A673 (cell line): ENCODE results near the gene CTXND1. TPM values are rescaled to one million over a fixed set of nuclear protein-coding genes. Genes with fewer than 3 reads are reported as not detected.

ENCODE experiments used
- BruUV-seq: library from RNA; stranded (reverse); fragments of 400-500 nt; replicated peaks from 2 replicates; lab custom pipeline; 2021; lab: Mats Ljungman, UMichigan
- CTCF ChIA-PET: fragments of 300-600 bp; sonication (Branson Sonifier 250); formaldehyde crosslinking; loops from one replicate; lab custom pipeline; 2022; ENCODE audit warnings: antibody characterized with exemption; lab: Charles Lee
- POLR2A ChIA-PET: fragments of 300-600 bp; sonication (Branson Sonifier 250); formaldehyde crosslinking; loops from one replicate; lab custom pipeline; 2022; ENCODE audit warnings: antibody characterized with exemption; ENCODE audit not compliant: low non-redundant PET; lab: Charles Lee
- DNase-seq: peaks from one replicate; pipeline ENCODE4 v3.0.0-alpha.2; 2015; ENCODE audit warnings: low spot score
- H3K27ac ChIP-seq: fragments of 200-600 bp; sonication (generic); 2 replicates; pipeline ENCODE4 v1.5.1; 2016; ENCODE audit warnings: mixed run types, low read depth, mild to moderate bottlenecking, mixed read lengths, antibody characterized with exemption, low read length; ENCODE audit not compliant: poor library complexity, severe bottlenecking
- H3K27me3 ChIP-seq: fragments of 200-600 bp; sonication (generic); replicated peaks from 2 replicates; pipeline ENCODE4 v1.6.1; 2017; ENCODE audit warnings: mixed run types, low read depth, mild to moderate bottlenecking, mixed read lengths, antibody characterized with exemption, low read length; ENCODE audit not compliant: insufficient read depth, poor library complexity
- H3K36me3 ChIP-seq: fragments of 200-600 bp; sonication (generic); 2 replicates; pipeline ENCODE4 v1.6.1; 2016; ENCODE audit warnings: mixed run types, mild to moderate bottlenecking, mixed read lengths, antibody characterized with exemption, low read length; ENCODE audit not compliant: insufficient read depth, poor library complexity, severe bottlenecking
- H3K4me1 ChIP-seq: fragments of 200-600 bp; sonication (generic); 2 replicates; pipeline ENCODE4 v1.6.1; 2017; ENCODE audit warnings: mixed run types, mild to moderate bottlenecking, mixed read lengths, antibody characterized with exemption, low read length; ENCODE audit not compliant: insufficient read depth, poor library complexity, severe bottlenecking
- H3K4me3 ChIP-seq: fragments of 200-600 bp; sonication (generic); 2 replicates; pipeline ENCODE4 v1.5.1; 2016; ENCODE audit warnings: low read depth, mixed run types, mild to moderate bottlenecking, mixed read lengths, low read length; ENCODE audit not compliant: poor library complexity, severe bottlenecking
- H3K9me3 ChIP-seq: fragments of 200-600 bp; sonication (generic); 2 replicates; pipeline ENCODE4 v1.6.1; 2016; ENCODE audit warnings: mixed run types, low read depth, mild to moderate bottlenecking, mixed read lengths, antibody characterized with exemption, low read length; ENCODE audit not compliant: poor library complexity, severe bottlenecking
- EZH2 ChIP-seq: fragments of 200-600 bp; sonication (generic); IDR thresholded peaks from 2 replicates; pipeline ENCODE4 v1.6.1; 2017; ENCODE audit warnings: borderline replicate concordance, low read depth, mild to moderate bottlenecking, mixed read lengths, antibody characterized with exemption, low read length; ENCODE audit not compliant: poor library complexity, severe bottlenecking
- intact Hi-C: fragments of 100-400 bp; cut with micrococcal nuclease; formaldehyde crosslinking; loops from one replicate; pipeline ENCODE4 v1.10.0; 2022; ENCODE audit not compliant: unreplicated experiment
- total RNA-seq: library from RNA; stranded (reverse); gene quantifications from 2 replicates; pipeline ENCODE4 v1.2.3, GENCODE V29; 2021
- TF ChIP-seq, protein P1 (sequence below): fragments of 300-800, 200-600 bp; sonication (generic); conservative IDR thresholded peaks from 2 replicates; pipeline ENCODE4 v1.5.1; 2017; ENCODE audit warnings: low read depth, mild to moderate bottlenecking, antibody characterized with exemption, low read length, moderate library complexity, mixed read lengths

Gene CTXND1
- total RNA-seq, 1 experiment from 2014 or later: not detected

DNA sequence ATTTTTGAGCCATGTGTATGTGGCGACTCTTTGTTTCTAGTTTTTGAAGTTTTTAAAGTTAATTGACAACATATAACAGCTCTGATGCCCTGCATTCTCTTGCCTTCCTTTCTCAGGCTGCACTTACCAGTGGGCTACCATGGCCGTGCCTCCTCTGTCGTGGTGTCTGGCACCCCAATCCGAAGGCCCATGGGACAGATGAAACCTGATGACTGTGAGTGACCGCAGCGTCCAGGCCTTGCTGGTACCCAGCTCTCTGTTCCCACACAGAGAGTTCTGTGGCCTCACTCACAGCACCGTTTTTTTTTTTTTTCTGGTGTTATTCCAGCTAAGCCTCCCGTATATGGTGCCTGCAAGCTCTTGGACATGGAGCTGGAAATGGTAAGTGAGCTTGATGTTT, 84.1 kb downstream of the CTXND1 start:
- CTCF ChIA-PET: no interaction called here
- BruUV-seq: no TSS peak

DNA sequence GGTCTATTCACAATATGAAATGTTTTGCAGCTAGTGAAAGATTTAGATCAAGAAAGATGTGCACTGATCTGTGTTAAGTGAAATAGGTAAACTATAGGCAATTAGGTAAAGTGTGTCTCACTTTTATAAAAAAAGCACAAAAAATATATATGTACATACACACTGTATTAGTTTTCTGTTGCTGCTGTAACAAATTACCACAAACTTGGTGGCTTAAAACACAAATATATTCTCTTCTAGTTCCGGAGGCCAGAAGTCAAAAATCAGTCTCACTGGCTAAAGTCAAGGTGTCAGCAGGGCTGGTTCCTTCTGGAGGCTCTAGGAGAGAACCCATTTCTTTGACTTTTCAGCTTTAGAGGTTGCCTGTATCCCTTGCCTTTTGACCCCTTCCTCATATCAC, 88.1 kb downstream of the CTXND1 start:
- no peak overlapping the region for H3K4me3 ChIP-seq
- no peak for DNase-seq
- H3K36me3 ChIP-seq: no peaks in the 10 kb centered on the region
- intact Hi-C loops: no loop called here
- ChIA-PET POLR2A (no interaction called here), CTCF (no interaction called here)
- H3K4me1 ChIP-seq: no peaks in the 10 kb centered on the region
- no peak for TF ChIP-seq EZH2
- TF ChIP-seq, protein P1, sequence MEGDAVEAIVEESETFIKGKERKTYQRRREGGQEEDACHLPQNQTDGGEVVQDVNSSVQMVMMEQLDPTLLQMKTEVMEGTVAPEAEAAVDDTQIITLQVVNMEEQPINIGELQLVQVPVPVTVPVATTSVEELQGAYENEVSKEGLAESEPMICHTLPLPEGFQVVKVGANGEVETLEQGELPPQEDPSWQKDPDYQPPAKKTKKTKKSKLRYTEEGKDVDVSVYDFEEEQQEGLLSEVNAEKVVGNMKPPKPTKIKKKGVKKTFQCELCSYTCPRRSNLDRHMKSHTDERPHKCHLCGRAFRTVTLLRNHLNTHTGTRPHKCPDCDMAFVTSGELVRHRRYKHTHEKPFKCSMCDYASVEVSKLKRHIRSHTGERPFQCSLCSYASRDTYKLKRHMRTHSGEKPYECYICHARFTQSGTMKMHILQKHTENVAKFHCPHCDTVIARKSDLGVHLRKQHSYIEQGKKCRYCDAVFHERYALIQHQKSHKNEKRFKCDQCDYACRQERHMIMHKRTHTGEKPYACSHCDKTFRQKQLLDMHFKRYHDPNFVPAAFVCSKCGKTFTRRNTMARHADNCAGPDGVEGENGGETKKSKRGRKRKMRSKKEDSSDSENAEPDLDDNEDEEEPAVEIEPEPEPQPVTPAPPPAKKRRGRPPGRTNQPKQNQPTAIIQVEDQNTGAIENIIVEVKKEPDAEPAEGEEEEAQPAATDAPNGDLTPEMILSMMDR: no peak
- H3K27ac ChIP-seq: no peak overlapping the region
- no TSS peak for BruUV-seq
- H3K9me3 ChIP-seq: no peaks in the 10 kb centered on the region
- H3K27me3 ChIP-seq: no peaks in the 10 kb centered on the region

More for the DNA sequence above, 84.1 kb downstream of the CTXND1 start:
- Histone ChIP-seq H3K27ac (no peak overlapping the region), H3K4me1 (no peaks in the 10 kb centered on the region), H3K27me3 (no peaks in the 10 kb centered on the region), H3K4me3 (no peak overlapping the region), H3K9me3 (no peaks in the 10 kb centered on the region), H3K36me3 (no peaks in the 10 kb centered on the region)
- intact Hi-C loops: no loop called here
- no peak for DNase-seq
- TF ChIP-seq, protein P1: no peak
- TF ChIP-seq EZH2: no peak
- POLR2A ChIA-PET: interaction anchor here (0.7 kb wide), 1 partner anchor 158 kb away, joined by 13 read pairs; no protein-coding TSS in a partner anchor

DNA sequence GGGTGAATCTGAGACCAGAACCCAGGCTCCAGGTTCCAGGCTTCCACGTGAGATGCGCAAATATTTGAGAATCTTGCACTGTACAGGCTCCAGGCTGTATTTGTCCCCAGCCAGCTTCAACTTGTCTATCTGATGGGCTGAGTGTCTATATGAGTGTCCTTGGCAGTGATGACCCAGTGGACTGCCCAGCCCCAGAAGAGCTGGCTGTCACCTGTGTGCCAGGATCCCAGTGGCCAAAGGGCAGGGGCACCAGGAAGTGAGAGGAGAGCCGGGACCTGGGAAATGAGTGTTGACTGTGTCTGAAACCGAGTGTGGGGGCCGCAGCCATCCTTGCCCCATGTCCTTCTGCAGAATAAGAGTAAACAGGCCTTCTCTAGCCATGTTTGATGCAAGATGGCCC, 88.8 kb downstream of the CTXND1 start:
- H3K4me3 ChIP-seq: no peak overlapping the region
- H3K27ac ChIP-seq: no peak overlapping the region
- H3K27me3 ChIP-seq: no peaks in the 10 kb centered on the region
- ChIA-PET CTCF (no interaction called here), POLR2A (no interaction called here)
- no peaks in the 10 kb centered on the region for H3K4me1 ChIP-seq
- no peaks in the 10 kb centered on the region for H3K9me3 ChIP-seq
- no peak for DNase-seq
- no peak for TF ChIP-seq EZH2
- TF ChIP-seq, protein P1: no peak
- intact Hi-C loops: no loop called here
- no TSS peak for BruUV-seq
- H3K36me3 ChIP-seq: no peaks in the 10 kb centered on the region
